ENCODE data around the gene USP48.

- TF ChIP-seq EZH2phosphoT487 (conservative IDR thresholded peaks at IDR 0.05; ENCODE audit: low read length), result no peak
- no peak for TF ChIP-seq CTCF (IDR thresholded peaks at IDR 0.05; ENCODE audit: insufficient read depth, low read length, poor library complexity, severe bottlenecking)
These were observed 40.4 kb upstream of the USP48 start for GRCh38 chr1:21823206-21823979.
